Transverse colon (tissue), 4 donors: ENCODE results near the gene GPR108. TPM values are rescaled to one million over a fixed set of nuclear protein-coding genes. Genes with fewer than 3 reads are reported as not detected.

Experiments
- DNase-seq: peaks from one replicate; pipeline ENCODE4 v3.0.0-alpha.2; 2019
- H3K27ac ChIP-seq, 4 donors: fragments of 200-600 bp; sonication (generic); 2 replicates each; pipeline ENCODE4 v1.5.1; 2016 to 2018; ENCODE audit warnings: inconsistent platforms in 4 of 4
- H3K27me3 ChIP-seq: fragments of 200-600 bp; sonication (generic); 2 replicates; pipeline ENCODE4 v1.5.1; 2017; ENCODE audit warnings: inconsistent platforms
- H3K36me3 ChIP-seq, 4 donors: fragments of 200-600 bp; sonication (generic); 2 replicates each; pipeline ENCODE4 v1.5.1; 2017 to 2019; ENCODE audit warnings: inconsistent platforms in 4 of 4
- H3K4me1 ChIP-seq, 4 donors: fragments of 200-600 bp; sonication (generic); 2 replicates each; pipeline ENCODE4 v1.5.1; 2017 to 2020; ENCODE audit warnings: inconsistent platforms in 4 of 4
- H3K4me3 ChIP-seq, 4 donors: fragments of 200-600 bp; sonication (generic); 1 replicate in 1 of 4; 2 replicates in 3 of 4; pipeline versions ENCODE4 v1.5.1 to v1.6.1; 2017 to 2019; ENCODE audit warnings: inconsistent platforms in 4 of 4
- H3K9me3 ChIP-seq, 2 donors: fragments of 200-600 bp; sonication (generic); 2 replicates each; pipeline ENCODE4 v1.5.1; 2017 to 2019; ENCODE audit warnings: inconsistent platforms in 2 of 2
- CTCF ChIP-seq, 5 experiments: fragments of 200-600 bp in 3 of 5; fragments of 450-650 bp in 2 of 5; sonication (generic) in 3 of 5; IDR thresholded peaks; 1 replicate in 2 of 5; 2 replicates in 3 of 5; pipeline ENCODE4 v1.5.1; 2016 to 2017; ENCODE audit warnings: antibody characterized with exemption in 5 of 5, inconsistent platforms in 3 of 5, mild to moderate bottlenecking in 2 of 5, moderate library complexity in 1 of 5
- EP300 ChIP-seq: sonication (generic); formaldehyde crosslinking; IDR thresholded peaks from one replicate; pipeline ENCODE4 v1.6.1; 2017; ENCODE audit warnings: antibody characterized with exemption, low read depth
- POLR2A ChIP-seq: fragments of 450-650 bp; IDR thresholded peaks from one replicate; pipeline ENCODE4 v1.6.1; 2016; ENCODE audit warnings: antibody characterized with exemption, mild to moderate bottlenecking, moderate library complexity
- POLR2AphosphoS5 ChIP-seq, 3 donors: sonication (generic); formaldehyde crosslinking; IDR thresholded peaks; one replicate each; pipeline ENCODE4 v1.6.1; 2016; ENCODE audit warnings: antibody characterized with exemption in 3 of 3
- WGBS, 2 donors: methylation state at CpG; one replicate each; pipeline ENCODE4 v1.1.5; 2018; ENCODE audit warnings: low coverage in 1 of 2; 5-methylcytosine and 5-hydroxymethylcytosine counted together
- in situ Hi-C, 4 donors: fragments of 200-750 bp; cut with MboI; loops; one replicate each; pipeline versions ENCODE4 v1.15.0 to v1.15.1; 2017; ENCODE audit warnings: low sequenced_read_pairs in 3 of 4, low pct_ligation_motif_present in 1 of 4, low pct_unique_long_range_greater_than_20kb in 1 of 4
- intact Hi-C: fragments of 100-400 bp; cut with DNase I; formaldehyde crosslinking; loops from one replicate; pipeline ENCODE4 v1.15.1; 2023; ENCODE audit warnings: low total_unique reads
- total RNA-seq, 4 donors: library from RNA; depleted of rRNA; stranded (reverse); fragments of >200 nt; gene quantifications; one replicate each; pipeline ENCODE4 v1.1.0, GENCODE V29; 2016

Gene GPR108
- total RNA-seq, 4 donors from 2014 or later = 38.0 to 118 (median 90.6) TPM

- in situ Hi-C loops (no loop called here), intact Hi-C loops (no loop called here)
- no peak overlapping the region for H3K27ac ChIP-seq
- H3K4me3 ChIP-seq = no peak overlapping the region
- no peaks in the 10 kb centered on the region for H3K9me3 ChIP-seq
- no peak for DNase-seq
- no peaks in the 10 kb centered on the region for H3K4me1 ChIP-seq
- TF ChIP-seq EP300 (no peak), CTCF (IDR thresholded peaks at IDR 0.05) (no peak), POLR2AphosphoS5 (IDR thresholded peaks at IDR 0.05) (no peak), POLR2A (no peak)
- H3K36me3 ChIP-seq = no peaks in the 10 kb centered on the region
- WGBS, 2 donors = 88 to 93% methylated on average over 3 to 13 of the region's 13 CpGs
- no peaks in the 10 kb centered on the region for H3K27me3 ChIP-seq
Measured at GRCh38 chr19:6693056-6693471, 44.3 kb downstream of the GPR108 start.

- intact Hi-C loops (no loop called here), in situ Hi-C loops (no loop called here)
- WGBS, 2 donors = 87% methylated on average over 10 of the region's 10 CpGs; no CpG with 5 or more reads in 1 of the 2 donors
Measured at GRCh38 chr19:6692027-6692426, 45.4 kb downstream of the GPR108 start.

GRCh38 chr19:6691342-6691741 lies 46.0 kb downstream of the GPR108 start:
- no peaks in the 10 kb centered on the region for H3K36me3 ChIP-seq
- 90 to 94% methylated on average over 3 to 8 of the region's 8 CpGs for WGBS, 2 donors
- H3K27me3 ChIP-seq = no peaks in the 10 kb centered on the region
- in situ Hi-C loops (no loop called here), intact Hi-C loops (no loop called here)
- H3K9me3 ChIP-seq = no peaks in the 10 kb centered on the region
- DNase-seq = no peak
- no peaks in the 10 kb centered on the region for H3K4me1 ChIP-seq
- no peak overlapping the region for H3K4me3 ChIP-seq
- H3K27ac ChIP-seq = no peak overlapping the region
- no peak for TF ChIP-seq POLR2A
- no peak for TF ChIP-seq CTCF (IDR thresholded peaks at IDR 0.05)
- no peak for TF ChIP-seq POLR2AphosphoS5 (IDR thresholded peaks at IDR 0.05)
- no peak for TF ChIP-seq EP300

More at GRCh38 chr19:6692027-6692426, 45.4 kb downstream of the GPR108 start:
- no peak for DNase-seq
- H3K27me3 ChIP-seq = no peaks in the 10 kb centered on the region
- H3K4me1 ChIP-seq = no peaks in the 10 kb centered on the region
- H3K27ac ChIP-seq = no peak overlapping the region
- no peaks in the 10 kb centered on the region for H3K36me3 ChIP-seq
- H3K9me3 ChIP-seq = no peaks in the 10 kb centered on the region
- TF ChIP-seq EP300 (no peak), POLR2AphosphoS5 (IDR thresholded peaks at IDR 0.05) (no peak), CTCF (IDR thresholded peaks at IDR 0.05) (no peak), POLR2A (no peak)
- H3K4me3 ChIP-seq = no peak overlapping the region

GRCh38 chr19:6690160-6690885 lies 47.1 kb downstream of the GPR108 start:
- intact Hi-C loops (no loop called here), in situ Hi-C loops (no loop called here)
- Histone ChIP-seq H3K36me3 (no peaks in the 10 kb centered on the region), H3K9me3 (no peaks in the 10 kb centered on the region), H3K4me3 (no peak overlapping the region), H3K27ac (no peak overlapping the region), H3K4me1 (no peaks in the 10 kb centered on the region), H3K27me3 (no peaks in the 10 kb centered on the region)
- 87% methylated on average over 11 of the region's 11 CpGs; no CpG with 5 or more reads in 1 of the 2 donors for WGBS, 2 donors
- no peak for DNase-seq
- TF ChIP-seq CTCF (IDR thresholded peaks at IDR 0.05) = no peak
- no peak for TF ChIP-seq POLR2AphosphoS5 (IDR thresholded peaks at IDR 0.05)
- TF ChIP-seq POLR2A = no peak
- no peak for TF ChIP-seq EP300
